ENCODE results near the gene SPAG17. TPM values are rescaled to one million over a fixed set of nuclear protein-coding genes. Genes with fewer than 3 reads are reported as not detected.
A peak's percentile ranks its signal among the peaks of the same experiment; 100 is the strongest.

SPAG17 gene
- total and polyA plus RNA-seq, 2 of the 13 experiments (the other 11 are each of a cell fraction or from before 2014, with no cell fraction given): not detected

- TF ChIP-seq SNAPC5 (CRISPR knock-in tag; IDR thresholded peaks at IDR 0.05; ENCODE audit: borderline replicate concordance) (no peak), TIGD3 (CRISPR knock-in tag; IDR thresholded peaks at IDR 0.05; ENCODE audit: borderline replicate concordance) (no peak), AHR (CRISPR knock-in tag; IDR thresholded peaks at IDR 0.05) (no peak), SAFB2 (CRISPR knock-in tag; IDR thresholded peaks at IDR 0.05; ENCODE audit: borderline replicate concordance, low read depth) (no peak), ZNF580 (CRISPR knock-in tag; IDR thresholded peaks at IDR 0.05; ENCODE audit: borderline replicate concordance, low read depth) (no peak), AHDC1 (CRISPR knock-in tag; IDR thresholded peaks at IDR 0.05; ENCODE audit: borderline replicate concordance) (no peak), FOXA3 (CRISPR knock-in tag; IDR thresholded peaks at IDR 0.05) (peak; percentile 23; the same call in 1 of the 2 replicates), ZNF619 (CRISPR knock-in tag; IDR thresholded peaks at IDR 0.05) (no peak), ZNF878 (CRISPR knock-in tag; IDR thresholded peaks at IDR 0.05) (0 out of 2 replicates have a peak, but pooled peaks have one; percentile 31), DPF2 (CRISPR knock-in tag; IDR thresholded peaks at IDR 0.05; ENCODE audit: borderline replicate concordance, low read depth) (no peak), ZKSCAN5 (CRISPR knock-in tag; IDR thresholded peaks at IDR 0.05) (no peak), TAF15 (IDR thresholded peaks at IDR 0.05; ENCODE audit: low read depth, low read length, poor library complexity, severe bottlenecking) (no peak), ZBTB33 (CRISPR knock-in tag; IDR thresholded peaks at IDR 0.05) (no peak), ARID5B (CRISPR knock-in tag; IDR thresholded peaks at IDR 0.05) (peak; percentile 81), KAT7 (CRISPR knock-in tag; IDR thresholded peaks at IDR 0.05; ENCODE audit: borderline replicate concordance) (no peak), CEBPG (CRISPR knock-in tag; IDR thresholded peaks at IDR 0.05) (no peak), ADNP (CRISPR knock-in tag; IDR thresholded peaks at IDR 0.05) (no peak)
Observed at GRCh38 chr1:118118469-118118868, 66.6 kb downstream of the SPAG17 start (continued).
